ACC112 (cell line): ENCODE measurements around the gene GRID1.
"Not testable (repeated sequence)": the region's sequence is repeated elsewhere in the genome, so short reads cannot be mapped to it uniquely, and the experiment has no call there.

Experiments used
- H2AFZ ChIP-seq: fragments of 200-600 bp; sonication (generic); one replicate; pipeline ENCODE4 v1.6.0; 2017; ENCODE audit warnings: antibody characterized with exemption, low read length; ENCODE audit not compliant: unreplicated experiment
- H3K27ac ChIP-seq: fragments of 200-600 bp; sonication (generic); 2 replicates; pipeline ENCODE4 v1.5.1; 2014; ENCODE audit warnings: low read depth, mild to moderate bottlenecking, antibody characterized with exemption, low read length, moderate library complexity
- H3K27me3 ChIP-seq: fragments of 200-600 bp; sonication (generic); 2 replicates; pipeline ENCODE4 v1.6.1; 2014; ENCODE audit warnings: mild to moderate bottlenecking, antibody characterized with exemption, low read length, moderate library complexity, mixed read lengths; ENCODE audit not compliant: insufficient read depth
- H3K36me3 ChIP-seq: fragments of 200-600 bp; sonication (generic); 2 replicates; pipeline ENCODE4 v1.6.1; 2016; ENCODE audit warnings: mild to moderate bottlenecking, antibody characterized with exemption, low read length, moderate library complexity, mixed read lengths; ENCODE audit not compliant: insufficient read depth
- H3K4me1 ChIP-seq: fragments of 200-600 bp; sonication (generic); one replicate; pipeline ENCODE4 v1.6.1; 2016; ENCODE audit warnings: low read length, mixed read lengths; ENCODE audit not compliant: insufficient read depth, unreplicated experiment, control insufficient read depth
- H3K4me3 ChIP-seq: fragments of 200-600 bp; sonication (generic); 2 replicates; pipeline ENCODE4 v1.5.1; 2014; ENCODE audit warnings: mild to moderate bottlenecking, low read depth, low read length
- H3K79me2 ChIP-seq: fragments of 200-600 bp; sonication (generic); one replicate; pipeline ENCODE4 v1.6.0; 2016; ENCODE audit warnings: low read length; ENCODE audit not compliant: control insufficient read depth, unreplicated experiment, insufficient read depth

Gene GRID1

DNA sequence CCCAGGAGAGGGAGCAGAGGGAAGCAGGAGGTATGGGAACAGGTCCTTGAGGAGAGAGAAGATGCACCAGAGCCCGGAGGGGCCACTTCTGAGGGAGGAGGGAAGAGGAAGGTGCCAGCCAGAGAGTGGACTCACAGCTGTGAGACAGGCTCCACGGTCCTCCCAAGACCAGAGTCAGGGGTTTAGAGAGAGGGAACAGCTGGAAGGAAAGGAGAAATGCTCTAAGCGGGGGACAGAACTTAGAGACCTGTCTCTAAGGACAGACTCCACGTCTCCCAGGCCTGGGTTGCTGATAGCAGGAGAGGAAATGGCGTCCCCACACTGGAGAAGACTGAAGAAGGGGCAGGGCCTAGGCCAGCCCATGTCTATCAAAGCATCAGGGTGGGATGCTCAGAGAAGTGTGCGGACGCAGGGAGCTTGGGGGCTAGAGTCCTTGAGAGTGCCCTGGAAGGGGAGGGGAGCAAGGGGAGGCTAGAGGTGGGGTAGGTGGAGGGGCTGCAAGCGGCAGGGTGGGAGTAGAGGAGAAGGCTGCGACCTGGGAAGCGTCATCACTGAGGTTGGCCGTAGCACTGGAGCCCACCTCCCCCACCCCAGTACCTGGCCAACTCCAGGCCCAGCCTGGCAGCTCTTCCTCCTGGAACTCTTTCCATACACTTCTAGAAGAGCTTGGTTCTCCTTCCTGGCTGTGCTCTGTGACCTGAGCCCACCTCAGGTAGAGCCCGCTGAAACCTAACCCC lies 25.6 kb upstream of the GRID1 start:
- Histone ChIP-seq H3K27ac (no peak overlapping the region), H3K27me3 (peaks cover 32% of the 10 kb centered on the region), H2AFZ (no peak overlapping the region), H3K4me3 (no peak overlapping the region), H3K4me1 (no peaks in the 10 kb centered on the region), H3K79me2 (no peaks in the 10 kb centered on the region), H3K36me3 (no peaks in the 10 kb centered on the region)

DNA sequence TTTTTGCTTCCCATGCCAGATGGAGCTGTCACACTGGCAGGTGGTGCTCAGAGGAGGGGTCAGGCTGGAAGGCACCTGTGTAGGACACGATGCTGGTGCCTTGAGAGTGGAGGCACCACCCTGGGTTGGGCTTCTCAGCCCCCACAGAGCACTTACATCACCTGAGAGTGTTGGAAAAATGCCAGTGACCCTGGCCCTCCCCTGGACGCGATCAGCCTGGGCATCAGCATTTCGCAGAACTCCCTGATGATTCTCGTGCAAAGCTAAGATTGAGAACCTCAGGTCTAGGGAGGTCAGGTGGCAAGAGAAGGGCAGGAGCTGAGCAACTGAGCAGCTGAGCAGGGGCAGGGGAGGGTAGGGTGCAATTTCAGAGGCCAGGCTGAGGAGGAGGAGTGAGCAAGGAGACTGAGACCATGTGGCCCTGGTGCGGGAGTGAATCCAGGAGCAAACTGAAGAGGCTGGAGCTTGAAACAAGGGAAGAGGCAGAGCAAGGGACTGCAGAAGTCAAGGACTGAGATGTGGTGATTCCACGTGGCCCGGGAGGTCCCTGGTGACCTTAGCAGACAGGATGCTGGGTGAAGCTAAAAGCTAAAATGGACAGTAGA lies 24.7 kb upstream of the GRID1 start:
- Histone ChIP-seq H3K27ac (no peak overlapping the region), H3K36me3 (no peaks in the 10 kb centered on the region), H3K4me3 (no peak overlapping the region), H3K79me2 (no peaks in the 10 kb centered on the region), H2AFZ (no peak overlapping the region), H3K27me3 (peaks cover 37% of the 10 kb centered on the region), H3K4me1 (no peaks in the 10 kb centered on the region)

DNA sequence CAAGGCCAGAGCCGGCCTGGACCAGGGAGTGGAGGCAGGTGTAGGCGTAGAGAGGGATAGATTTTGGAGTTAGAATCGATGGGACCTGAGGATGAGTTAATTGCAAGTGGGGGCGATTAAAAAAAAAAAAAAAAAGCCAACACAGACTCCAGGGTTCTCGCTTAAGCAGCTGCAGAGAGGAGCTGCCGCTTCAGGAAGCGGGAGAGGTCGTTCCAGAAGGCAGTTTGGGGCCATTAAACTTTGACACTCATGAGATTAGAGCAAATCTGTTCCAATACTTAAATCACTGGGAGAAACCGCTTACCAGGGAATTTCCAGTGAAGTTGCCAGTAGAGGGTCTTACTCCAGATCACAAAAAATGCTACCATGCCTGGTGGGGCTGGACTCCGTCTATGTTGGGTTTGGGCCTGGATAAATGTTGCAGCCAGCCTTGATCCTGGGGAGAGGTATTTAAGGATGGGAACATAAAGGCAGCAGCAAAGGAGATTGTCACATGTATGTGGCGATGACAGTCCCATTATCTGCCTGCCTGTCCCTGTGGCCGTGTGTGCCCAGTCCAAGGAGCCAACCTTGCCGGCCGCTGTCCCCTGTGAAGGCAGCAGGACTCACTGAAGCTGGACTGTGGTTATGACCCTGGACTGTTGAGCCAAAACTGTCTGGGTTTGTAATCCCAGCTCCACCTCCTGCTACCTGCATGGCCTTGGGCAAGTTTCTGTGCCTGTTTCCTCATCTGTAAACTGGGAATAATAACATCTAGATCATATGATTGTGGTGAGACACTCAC lies 23.9 kb upstream of the GRID1 start:
- peaks cover 45% of the 10 kb centered on the region for H3K27me3 ChIP-seq
- H3K27ac ChIP-seq = no peak overlapping the region
- H3K4me1 ChIP-seq = no peaks in the 10 kb centered on the region
- no peak overlapping the region for H3K4me3 ChIP-seq
- H3K36me3 ChIP-seq = no peaks in the 10 kb centered on the region
- no peaks in the 10 kb centered on the region for H3K79me2 ChIP-seq
- H2AFZ ChIP-seq = no peak overlapping the region

DNA sequence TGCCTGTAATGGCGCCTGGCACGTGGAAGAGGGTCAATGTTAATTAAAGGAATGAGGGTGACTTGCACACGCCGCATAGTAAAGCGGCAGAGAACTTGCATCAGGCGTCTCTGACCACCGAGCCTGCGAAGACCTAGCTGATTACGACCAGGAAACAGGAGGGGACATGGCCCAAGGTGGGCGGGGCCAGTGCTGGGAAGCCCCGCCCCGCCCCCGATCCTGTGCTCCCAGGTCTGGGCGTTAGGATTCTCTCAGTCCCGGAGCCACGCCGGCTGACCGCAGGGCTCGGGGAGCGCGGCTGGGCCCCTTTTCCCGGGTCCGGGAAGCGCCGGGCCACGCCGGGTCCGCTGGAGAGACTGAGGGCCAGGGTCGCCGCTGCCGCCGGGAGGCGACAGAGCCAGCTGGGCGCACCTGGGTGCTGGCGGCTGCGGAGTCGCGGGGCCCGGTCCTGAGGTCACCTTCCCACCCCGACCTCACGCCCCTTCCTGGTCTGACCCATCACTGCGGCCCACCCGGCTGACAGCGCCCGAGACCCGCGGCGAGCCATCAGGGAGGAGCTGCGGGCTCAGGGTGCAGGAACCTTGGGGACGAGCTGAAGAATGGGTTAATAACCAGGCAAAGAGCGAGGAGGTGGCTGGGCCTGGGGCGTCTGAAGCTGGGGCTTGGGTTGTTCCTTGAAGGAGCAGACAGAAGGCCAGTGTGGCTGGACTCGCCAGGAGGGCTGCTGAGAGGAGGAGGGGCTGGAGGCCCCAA lies 23.0 kb upstream of the GRID1 start:
- Histone ChIP-seq H3K27ac (no peak overlapping the region), H3K4me3 (peak overlapping the region; percentile 38; the same call in 1 of the 2 replicates)

DNA sequence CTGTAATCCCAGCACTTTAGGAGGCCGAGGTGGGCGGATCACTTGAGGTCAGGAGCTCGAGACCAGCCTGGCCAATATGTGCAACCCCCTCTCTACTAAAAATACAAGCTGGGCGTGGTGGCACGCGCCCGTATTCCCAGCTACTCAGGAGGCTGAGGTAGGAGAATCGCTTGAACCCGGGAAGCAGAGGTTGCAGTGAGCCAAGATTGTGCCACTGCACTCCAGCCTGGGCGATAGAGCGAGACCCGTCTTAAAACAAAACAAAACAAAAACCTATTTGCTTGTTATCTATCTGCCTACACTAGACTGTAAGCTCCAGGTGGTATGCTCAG lies 22.5 kb upstream of the GRID1 start:
- H3K4me3 ChIP-seq = peak overlapping the region; percentile 38; the same call in 1 of the 2 replicates
- H3K27me3 ChIP-seq = peaks cover 55% of the 10 kb centered on the region
- H3K4me1 ChIP-seq, H2AFZ ChIP-seq, H3K36me3 ChIP-seq, H3K27ac ChIP-seq, H3K79me2 ChIP-seq: not testable (repeated sequence)

More for the DNA sequence above, 23.0 kb upstream of the GRID1 start:
- no peaks in the 10 kb centered on the region for H3K4me1 ChIP-seq
- H2AFZ ChIP-seq = no peak overlapping the region
- peaks cover 52% of the 10 kb centered on the region for H3K27me3 ChIP-seq
- no peaks in the 10 kb centered on the region for H3K36me3 ChIP-seq
- no peaks in the 10 kb centered on the region for H3K79me2 ChIP-seq

DNA sequence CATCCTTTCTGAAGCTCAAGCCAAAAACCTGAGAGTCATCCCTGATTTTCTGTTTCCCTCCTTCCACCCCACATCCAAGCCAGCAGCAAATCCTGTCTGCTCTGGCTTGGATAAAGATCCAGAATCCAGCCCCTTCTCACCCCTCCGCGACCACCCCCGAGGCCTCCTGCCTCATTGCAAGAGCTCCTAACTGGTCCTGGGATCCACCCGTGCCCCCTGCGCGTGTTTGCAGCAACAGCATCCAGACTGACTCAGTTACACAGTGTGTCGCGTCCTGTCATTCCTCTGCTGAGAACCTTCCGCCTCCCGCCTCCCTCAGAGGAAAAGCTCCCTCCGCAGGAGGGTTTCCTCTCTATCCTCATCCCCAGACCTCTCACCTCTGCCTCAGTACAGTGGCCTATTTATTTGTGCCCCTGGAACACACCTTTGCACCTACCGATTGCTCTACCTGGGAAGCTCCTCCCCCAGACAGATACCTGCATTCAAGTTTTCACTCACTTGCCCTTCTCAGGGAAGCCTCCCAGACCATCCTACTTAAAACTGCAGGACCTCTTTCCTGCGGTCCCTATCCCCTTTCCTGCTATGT lies 21.6 kb upstream of the GRID1 start:
- Histone ChIP-seq H2AFZ (no peak overlapping the region), H3K79me2 (no peaks in the 10 kb centered on the region), H3K4me3 (no peak overlapping the region)

DNA sequence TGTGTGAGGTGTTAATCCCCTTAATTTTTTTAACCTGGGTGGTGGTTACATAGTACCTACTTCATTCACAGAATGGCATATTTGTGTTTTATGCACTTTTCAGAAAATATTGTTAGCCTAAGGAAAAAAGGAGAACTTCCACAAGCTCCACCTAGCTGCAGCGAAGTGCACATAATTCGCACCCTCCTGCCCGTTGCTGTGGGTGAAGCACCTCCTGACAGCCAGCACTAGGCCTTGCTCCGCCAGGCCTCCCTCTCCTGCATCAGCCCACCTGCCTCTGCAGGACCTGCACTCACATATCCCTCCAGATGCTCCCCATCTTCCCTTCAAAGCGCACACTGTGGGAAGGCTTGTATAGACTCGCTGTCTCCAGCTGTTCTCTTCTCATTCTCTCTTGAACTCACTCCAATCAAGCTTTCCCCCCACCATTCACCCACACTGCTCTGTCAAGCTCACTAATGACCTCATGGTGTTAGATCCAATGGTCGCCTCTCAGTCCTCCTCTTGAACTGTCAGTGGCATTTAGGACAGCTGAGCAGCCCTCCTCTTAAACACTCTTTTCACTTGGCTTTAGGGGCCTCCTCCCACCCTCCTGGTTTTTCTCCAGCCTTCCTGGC lies 20.7 kb upstream of the GRID1 start:
- H3K4me1 ChIP-seq = no peaks in the 10 kb centered on the region
- no peaks in the 10 kb centered on the region for H3K79me2 ChIP-seq
- H3K36me3 ChIP-seq = no peaks in the 10 kb centered on the region
- no peak overlapping the region for H3K4me3 ChIP-seq
- H3K27ac ChIP-seq = no peak overlapping the region
- peaks cover 57% of the 10 kb centered on the region for H3K27me3 ChIP-seq
- H2AFZ ChIP-seq = no peak overlapping the region

More for the DNA sequence above, 21.6 kb upstream of the GRID1 start:
- no peak overlapping the region for H3K27ac ChIP-seq
- H3K4me1 ChIP-seq = no peaks in the 10 kb centered on the region
- H3K36me3 ChIP-seq = no peaks in the 10 kb centered on the region
- peaks cover 57% of the 10 kb centered on the region for H3K27me3 ChIP-seq

DNA sequence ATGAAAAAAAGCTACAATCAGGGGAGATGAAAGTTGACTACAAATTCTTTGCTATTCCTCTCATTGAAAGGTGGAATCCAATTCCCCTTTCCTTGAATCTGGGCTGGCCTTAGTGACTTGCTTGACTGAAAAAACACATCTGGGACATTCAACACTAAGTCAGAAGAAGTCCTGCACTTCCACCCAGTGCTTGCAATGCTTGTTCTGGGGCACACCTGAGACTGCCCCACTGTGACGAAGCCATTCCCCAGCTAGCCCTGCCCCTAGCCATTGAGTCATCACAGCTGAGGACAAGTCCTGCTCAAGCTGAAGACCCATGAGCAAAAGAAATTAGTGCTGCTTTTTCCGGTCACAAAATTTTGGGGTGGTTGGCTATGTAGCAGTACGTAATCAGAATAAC lies 19.2 kb upstream of the GRID1 start:
- Histone ChIP-seq H3K27me3 (peaks cover 59% of the 10 kb centered on the region), H3K27ac (no peak overlapping the region), H3K36me3 (no peaks in the 10 kb centered on the region), H3K4me1 (no peaks in the 10 kb centered on the region), H2AFZ (no peak overlapping the region), H3K79me2 (no peaks in the 10 kb centered on the region), H3K4me3 (no peak overlapping the region)

DNA sequence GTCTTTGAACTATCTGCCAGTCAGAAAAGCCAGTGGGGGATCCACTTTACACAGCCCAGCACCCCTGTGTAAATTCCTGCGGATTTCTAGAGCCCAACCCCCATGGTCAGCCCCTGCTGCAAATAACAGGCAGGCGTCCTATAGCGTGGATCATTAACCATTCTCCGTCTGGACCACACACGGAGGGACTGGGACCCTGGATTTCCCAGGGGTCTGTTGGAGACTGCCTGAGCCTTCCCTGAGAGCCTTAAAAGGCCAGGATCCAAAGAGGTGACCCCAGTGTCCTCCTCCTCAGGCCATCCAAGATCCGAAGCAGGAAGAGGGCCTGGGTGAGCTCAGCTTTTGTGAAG lies 11.2 kb upstream of the GRID1 start:
- H3K4me1 ChIP-seq = no peaks in the 10 kb centered on the region
- no peaks in the 10 kb centered on the region for H3K79me2 ChIP-seq
- no peak overlapping the region for H3K27ac ChIP-seq
- peaks cover 51% of the 10 kb centered on the region for H3K27me3 ChIP-seq
- no peak overlapping the region for H3K4me3 ChIP-seq
- no peak overlapping the region for H2AFZ ChIP-seq
- H3K36me3 ChIP-seq = no peaks in the 10 kb centered on the region
